Colonic mucosa (tissue), 4 donors: Measurements from ENCODE around the gene PACRGL. TPM values are rescaled to one million over a fixed set of nuclear protein-coding genes. Genes with fewer than 3 reads are reported as not detected.

Experiments used
- DNase-seq: peaks from one replicate; pipeline ENCODE4 v3.0.0-alpha.2; 2020
- H3K27ac ChIP-seq: fragments of 200-600 bp; one replicate; pipeline ENCODE4 v1.8.0; 2021
- H3K27me3 ChIP-seq: fragments of 200-600 bp; one replicate; pipeline ENCODE4 v1.8.0; 2021
- H3K36me3 ChIP-seq: fragments of 200-600 bp; one replicate; pipeline ENCODE4 v1.8.0; 2021
- H3K4me1 ChIP-seq: fragments of 200-600 bp; one replicate; pipeline ENCODE4 v1.8.0; 2021; ENCODE audit warnings: mild to moderate bottlenecking
- H3K4me3 ChIP-seq: fragments of 200-600 bp; one replicate; pipeline ENCODE4 v1.8.0; 2021
- H3K9ac ChIP-seq, 2 donors: one replicate each; pipeline ENCODE4 v1.7.0; 2013; ENCODE audit warnings: control low read depth in 2 of 2, low read depth in 2 of 2, low read length in 2 of 2
- H3K9me3 ChIP-seq: fragments of 200-600 bp; one replicate; pipeline ENCODE4 v1.8.0; 2021
- CTCF ChIP-seq: fragments of 200-600 bp; IDR thresholded peaks from one replicate; pipeline ENCODE4 v1.8.0; 2022; ENCODE audit warnings: antibody characterized with exemption, mild to moderate bottlenecking
- intact Hi-C: fragments of 100-400 bp; cut with DNase I; formaldehyde crosslinking; loops from one replicate; pipeline ENCODE4 v1.14.1; 2022
- total RNA-seq, 2 donors: library from RNA; stranded (reverse); fragmentation: NEBNext Ultra II Directional in 1 of 2; extraction: Animal tissue kit (Norgen Biotek cat#: 25700) in 1 of 2; gene quantifications; one replicate each; pipeline ENCODE4 v1.2.1, GENCODE V29; 2021
- donor health status: healthy.
- donor health status: DM: no; HTN: no; CAD: no.
- donor health status: DM: no; HTN: no; CAD: no.

Gene PACRGL
- total RNA-seq, 2 donors from 2014 or later: 11.5 to 16.9 TPM

- H3K27me3 ChIP-seq: no peaks in the 10 kb centered on the region
- no peaks in the 10 kb centered on the region for H3K4me1 ChIP-seq
- no peak overlapping the region for H3K4me3 ChIP-seq
- H3K9ac ChIP-seq: no peak overlapping the region
- no peaks in the 10 kb centered on the region for H3K9me3 ChIP-seq
- H3K36me3 ChIP-seq: no peaks in the 10 kb centered on the region
- no peak for TF ChIP-seq CTCF
- intact Hi-C loops: loop anchor here (5.0 kb wide), 2 partner anchors 146 to 266 kb away; no protein-coding TSS in a partner anchor
- DNase-seq: no peak
- no peak overlapping the region for H3K27ac ChIP-seq
Observed at GRCh38 chr4:20687864-20688263, 12.4 kb upstream of the PACRGL start.

GRCh38 chr4:20696815-20697214, 3.4 kb upstream of the PACRGL start:
- Histone ChIP-seq H3K36me3 (no peaks in the 10 kb centered on the region), H3K9ac (no peak overlapping the region), H3K4me1 (peaks cover 5% of the 10 kb centered on the region), H3K4me3 (no peak overlapping the region), H3K27ac (no peak overlapping the region), H3K9me3 (no peaks in the 10 kb centered on the region), H3K27me3 (no peaks in the 10 kb centered on the region)
- intact Hi-C loops: no loop called here
- no peak for DNase-seq
- no peak for TF ChIP-seq CTCF

- Histone ChIP-seq H3K27me3 (no peaks in the 10 kb centered on the region), H3K36me3 (no peaks in the 10 kb centered on the region), H3K4me1 (peaks cover 5% of the 10 kb centered on the region), H3K4me3 (no peak overlapping the region), H3K9me3 (no peaks in the 10 kb centered on the region), H3K27ac (no peak overlapping the region), H3K9ac (no peak overlapping the region)
- DNase-seq: no peak
- intact Hi-C loops: no loop called here
- TF ChIP-seq CTCF: no peak
Observed at GRCh38 chr4:20698382-20698781, 1.9 kb upstream of the PACRGL start.

- no peaks in the 10 kb centered on the region for H3K36me3 ChIP-seq
- no peak for DNase-seq
- no peak overlapping the region for H3K4me3 ChIP-seq
- TF ChIP-seq CTCF: no peak
- H3K27me3 ChIP-seq: no peaks in the 10 kb centered on the region
- H3K27ac ChIP-seq: no peak overlapping the region
- peaks cover 5% of the 10 kb centered on the region for H3K4me1 ChIP-seq
- H3K9me3 ChIP-seq: no peaks in the 10 kb centered on the region
- intact Hi-C loops: no loop called here
- no peak overlapping the region for H3K9ac ChIP-seq
Observed at GRCh38 chr4:20698820-20699219, 1.4 kb upstream of the PACRGL start.

- Histone ChIP-seq H3K36me3 (no peaks in the 10 kb centered on the region), H3K9me3 (no peaks in the 10 kb centered on the region), H3K27me3 (no peaks in the 10 kb centered on the region), H3K4me1 (no peaks in the 10 kb centered on the region), H3K4me3 (no peak overlapping the region), H3K9ac (no peak overlapping the region), H3K27ac (no peak overlapping the region)
- DNase-seq: no peak
- intact Hi-C loops: no loop called here
- TF ChIP-seq CTCF: no peak
Observed at GRCh38 chr4:20711335-20711734, 11.1 kb downstream of the PACRGL start.

- no peaks in the 10 kb centered on the region for H3K9me3 ChIP-seq
- no peak overlapping the region for H3K4me3 ChIP-seq
- H3K9ac ChIP-seq: no peak overlapping the region
- no peak overlapping the region for H3K27ac ChIP-seq
- no peaks in the 10 kb centered on the region for H3K27me3 ChIP-seq
- no peak for TF ChIP-seq CTCF
- intact Hi-C loops: no loop called here
- H3K36me3 ChIP-seq: no peaks in the 10 kb centered on the region
- H3K4me1 ChIP-seq: no peaks in the 10 kb centered on the region
- DNase-seq: no peak
Observed at GRCh38 chr4:20723019-20723418, 22.8 kb downstream of the PACRGL start.
